ENCODE measurements around the gene CYP2A6.

The CYP2A6 gene

GRCh38 chr19:40801426-40802299 is 48.6 kb downstream of the CYP2A6 start:
- no peak for DNase-seq

- DNase-seq = no peak
Measured at GRCh38 chr19:40800997-40801377, 49.3 kb downstream of the CYP2A6 start.

GRCh38 chr19:40800339-40800996 is 49.8 kb downstream of the CYP2A6 start:
- no peak for DNase-seq

GRCh38 chr19:40799558-40800338 is 50.5 kb downstream of the CYP2A6 start:
- no peak for DNase-seq

- DNase-seq = peak; percentile 99
Measured at GRCh38 chr19:40798683-40799557, 51.3 kb downstream of the CYP2A6 start, which contains the start of gene EGLN2. Gene EGLN2 (plus strand): TSS chr19:40799191. CDS start chr19:40800573, 1,382 bp downstream.

- peak; percentile 75 for DNase-seq
Measured at GRCh38 chr19:40797963-40798682, 52.1 kb downstream of the CYP2A6 start.

GRCh38 chr19:40797166-40797962 is 52.9 kb downstream of the CYP2A6 start:
- no peak for DNase-seq

Data from SHP77 treated with DMSO at 0.1 percent for 48 hours (cell line).